Islet precursor cell (in vitro differentiated cells): ENCODE measurements around the gene TRPC3.

Experiments
- DNase-seq: peaks from one replicate; pipeline ENCODE4 v3.0.0-alpha.2; 2018

TRPC3 gene

DNA sequence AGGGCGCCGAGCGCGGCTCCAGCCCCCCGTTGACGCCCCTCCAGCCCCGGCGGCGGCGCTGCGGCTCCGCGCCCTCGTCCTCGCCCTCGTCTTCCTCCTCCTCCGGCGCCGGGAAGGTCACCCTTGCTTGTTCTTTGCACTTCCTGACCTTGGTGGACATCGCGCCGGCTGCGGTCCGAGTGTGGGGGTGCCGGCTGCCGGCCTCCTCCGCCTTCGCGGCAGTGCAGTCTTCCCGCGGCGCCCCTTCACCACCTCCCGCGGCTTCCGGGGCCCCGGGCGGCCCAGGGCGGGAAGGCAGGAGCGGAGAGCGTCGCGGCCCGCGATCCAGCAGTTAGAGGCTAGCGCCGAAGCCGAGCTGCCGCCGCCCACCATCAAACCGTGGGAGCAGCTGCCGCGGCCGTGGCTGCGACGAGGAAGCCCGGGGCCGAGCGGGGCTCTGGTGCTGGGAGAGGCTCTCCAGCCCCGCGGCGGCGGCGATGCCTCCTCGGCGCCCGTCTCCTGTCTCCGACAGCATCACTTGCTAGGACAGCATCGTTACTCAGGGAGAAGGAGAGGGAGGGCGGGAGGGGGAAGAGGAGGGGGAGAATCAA, at the start of gene TRPC3:
TRPC3 (minus strand) TSS at position 540 of the 590 bp plus-strand sequence; CDS start at position 160, 380 bp downstream.
- DNase-seq: peak; percentile 60

DNA sequence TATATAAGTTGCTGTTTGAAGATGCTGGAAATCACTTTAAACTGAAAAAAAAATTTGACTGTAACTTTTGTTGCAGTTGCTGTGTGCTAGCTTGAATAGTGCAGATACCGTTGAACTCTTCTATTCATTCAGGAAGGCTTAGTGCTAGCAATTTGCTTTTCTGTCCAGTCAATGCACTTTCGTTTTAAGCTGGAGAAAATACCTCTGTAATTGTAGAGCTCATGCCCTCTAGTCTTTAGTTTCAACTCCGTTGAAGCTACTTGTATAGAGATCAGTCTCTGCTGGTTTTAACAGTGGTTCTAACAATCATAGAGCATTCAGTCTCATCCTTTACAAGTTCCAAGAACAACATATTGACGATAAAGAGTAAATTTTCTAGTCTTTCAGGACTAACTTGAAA, 49.0 kb upstream of the TRPC3 start:
- no peak for DNase-seq

DNA sequence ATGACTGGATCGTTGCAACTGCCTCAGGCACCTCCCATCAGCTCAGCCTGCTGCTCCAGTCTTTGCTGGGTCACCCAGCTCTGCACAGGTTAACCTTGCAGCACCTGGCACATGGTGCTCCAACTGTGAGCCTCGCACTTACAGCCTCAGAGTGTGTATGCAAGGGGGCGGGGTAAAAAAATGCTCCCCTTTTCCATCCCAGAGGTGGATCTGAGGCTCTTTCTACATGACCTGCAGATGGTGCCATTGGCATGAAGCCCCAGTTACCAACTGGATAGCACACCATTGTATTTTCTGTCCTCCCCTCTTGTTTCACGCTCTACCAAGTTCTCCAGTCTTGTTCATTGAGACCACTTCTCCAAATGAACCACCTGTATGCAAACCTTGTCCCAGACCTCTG, 46.2 kb upstream of the TRPC3 start:
- DNase-seq: no peak

DNA sequence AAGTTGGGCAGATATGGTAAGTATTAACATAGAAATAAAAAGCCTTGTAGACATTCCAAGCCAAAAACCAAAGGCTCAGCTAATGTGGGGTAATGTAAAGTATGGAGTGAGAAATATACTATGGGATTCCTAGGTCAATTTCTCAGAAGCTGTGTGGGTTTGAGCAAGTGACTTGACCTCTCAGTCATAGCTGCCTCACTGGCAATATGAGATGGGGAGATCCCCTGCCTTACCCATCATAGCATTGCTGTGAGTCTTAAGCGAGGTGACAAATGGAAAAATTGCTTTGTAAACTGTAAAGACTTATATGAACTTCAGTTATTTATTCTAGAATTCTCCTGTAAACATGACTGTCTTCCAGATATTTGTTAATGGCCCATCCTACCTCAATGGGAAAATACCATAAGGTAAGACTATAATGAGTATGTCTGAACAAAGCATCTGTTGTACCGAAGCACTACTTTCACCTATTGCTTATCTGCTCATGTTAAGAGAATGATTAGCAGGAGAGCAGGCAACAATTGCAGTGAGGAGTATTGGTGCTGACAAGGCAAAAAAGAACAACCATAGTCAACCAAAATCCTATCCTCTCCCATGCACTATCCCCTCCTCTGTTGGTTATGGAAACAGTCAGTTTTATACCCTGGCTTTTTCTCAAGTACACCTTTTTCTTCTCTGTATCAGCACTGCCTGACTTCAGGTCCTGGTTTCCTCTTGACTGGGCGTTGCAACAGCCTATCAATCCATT, 44.1 kb upstream of the TRPC3 start:
- DNase-seq: no peak

DNA sequence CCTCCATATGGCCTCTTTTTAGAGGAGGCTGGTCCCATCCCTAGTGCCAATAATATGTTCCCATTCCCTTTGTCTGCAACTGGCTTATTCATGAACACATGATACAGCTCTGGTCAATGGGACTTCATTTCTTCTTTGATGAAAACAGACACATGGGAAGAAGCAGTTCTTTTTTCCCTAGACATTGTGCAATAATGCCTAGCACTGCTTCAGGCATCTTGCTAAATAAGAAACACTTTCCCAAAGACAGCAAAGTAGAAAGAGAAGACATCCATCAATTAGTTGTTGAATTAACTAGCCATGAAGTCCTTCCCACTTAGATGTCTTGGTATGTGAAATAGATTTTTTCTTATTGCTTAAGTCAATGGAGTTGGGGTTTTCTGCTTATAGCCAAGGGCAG, 40.1 kb upstream of the TRPC3 start:
- DNase-seq: no peak

GRCh38 chr4:121990489-121990888, 38.6 kb upstream of the TRPC3 start:
- DNase-seq: no peak

DNA sequence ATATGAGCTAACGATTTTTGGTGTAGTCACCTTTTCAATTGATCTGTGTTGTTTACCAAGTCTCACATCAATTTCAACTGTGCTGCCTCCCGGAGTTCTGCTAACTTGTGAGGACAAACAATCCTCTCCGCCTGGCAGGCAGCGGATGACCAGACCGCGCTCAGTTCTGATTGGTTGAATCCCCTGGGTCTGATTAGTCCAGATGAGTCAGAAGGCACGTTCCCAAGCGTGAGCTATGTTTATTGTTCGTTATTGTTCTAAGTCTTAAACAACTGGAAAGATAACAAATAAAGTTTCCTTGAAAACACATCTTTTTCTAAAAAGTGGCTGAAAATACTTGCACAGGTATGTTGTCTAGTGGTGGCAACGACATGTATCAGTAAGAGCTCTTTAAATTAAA, 37.9 kb upstream of the TRPC3 start:
- DNase-seq: peak; percentile 57

DNA sequence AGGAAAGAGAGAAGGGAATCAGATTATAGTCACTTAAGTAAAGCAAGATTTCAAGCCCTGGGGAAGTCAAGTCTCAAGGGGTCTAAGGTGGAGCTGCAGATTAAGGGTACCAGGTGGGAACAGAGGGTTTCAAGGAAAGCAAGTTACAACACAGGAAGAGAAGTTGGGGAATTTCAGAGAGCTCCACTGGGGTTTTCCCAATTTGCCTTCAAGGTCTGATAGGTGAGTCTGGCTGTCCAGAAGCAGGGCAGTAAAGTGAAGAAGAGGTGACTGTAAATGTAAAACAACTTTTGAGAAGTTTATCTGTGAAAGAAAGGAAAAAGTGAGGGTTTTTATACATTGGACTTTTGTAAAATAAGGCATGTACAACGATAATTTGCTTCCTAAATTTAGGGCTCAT, 37.1 kb upstream of the TRPC3 start:
- DNase-seq: no peak

GRCh38 chr4:121980643-121981042, 28.8 kb upstream of the TRPC3 start:
- no peak for DNase-seq

DNA sequence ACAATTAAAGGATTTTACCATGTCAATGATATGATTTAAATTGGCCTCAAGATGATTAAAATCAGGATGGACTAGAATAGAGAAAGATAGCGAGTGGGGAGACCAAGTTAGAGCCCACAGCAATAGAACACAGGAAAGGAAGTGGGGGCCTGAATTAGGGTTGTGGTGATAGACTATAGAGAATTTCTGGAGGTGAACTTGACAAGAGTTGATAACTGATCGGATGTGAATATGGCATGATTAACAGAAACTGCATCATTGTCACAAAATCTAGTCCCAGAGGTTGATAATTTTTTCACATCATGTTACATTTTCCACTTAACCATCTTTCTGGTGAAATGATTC, 26.3 kb upstream of the TRPC3 start:
- no peak for DNase-seq

DNA sequence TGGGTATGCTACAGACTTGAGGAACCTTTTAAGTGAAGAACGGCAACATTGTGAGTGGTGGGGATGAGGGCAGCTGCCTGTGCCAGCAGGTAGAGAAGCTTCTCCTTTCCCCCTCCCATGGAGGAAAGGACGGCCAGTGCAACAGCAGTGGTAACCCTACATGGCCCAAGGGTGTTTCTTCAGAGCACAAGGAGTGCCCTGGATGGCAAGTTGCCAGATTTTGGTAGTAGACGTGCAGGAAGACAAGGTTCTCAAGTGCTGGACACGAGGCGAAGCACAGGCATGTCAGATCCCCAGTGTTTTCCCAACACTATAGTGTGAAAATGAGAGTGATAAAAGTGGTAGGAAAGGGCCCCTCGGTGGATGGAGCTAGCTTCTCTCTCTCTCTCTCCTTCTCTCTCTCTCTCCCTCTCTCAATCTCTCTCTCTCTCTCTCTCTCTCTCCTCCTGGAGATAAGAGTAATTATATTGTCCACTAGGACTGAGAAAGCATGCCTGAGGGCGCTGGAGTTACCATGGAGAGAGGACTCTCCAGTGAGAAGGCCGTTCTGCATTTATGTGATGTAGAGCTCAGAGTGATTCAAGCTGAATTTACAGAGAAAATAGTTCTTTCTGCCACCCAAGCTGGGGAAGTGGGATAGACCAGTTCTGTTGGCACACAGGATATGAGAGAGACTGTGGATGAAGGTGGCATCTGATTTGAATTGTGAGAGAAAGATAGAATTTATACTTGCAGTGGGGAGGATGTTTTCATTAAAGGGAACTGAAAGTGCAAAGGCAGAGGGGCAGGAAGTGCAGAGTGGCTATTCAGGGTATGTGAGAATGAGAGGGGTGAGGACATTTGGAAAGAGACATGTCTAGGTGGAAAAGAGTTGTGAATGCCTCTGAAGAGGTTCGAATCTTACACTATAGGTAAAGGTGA, 25.7 kb upstream of the TRPC3 start:
- no peak for DNase-seq

GRCh38 chr4:121975784-121976183, 23.9 kb upstream of the TRPC3 start:
- DNase-seq: no peak

DNA sequence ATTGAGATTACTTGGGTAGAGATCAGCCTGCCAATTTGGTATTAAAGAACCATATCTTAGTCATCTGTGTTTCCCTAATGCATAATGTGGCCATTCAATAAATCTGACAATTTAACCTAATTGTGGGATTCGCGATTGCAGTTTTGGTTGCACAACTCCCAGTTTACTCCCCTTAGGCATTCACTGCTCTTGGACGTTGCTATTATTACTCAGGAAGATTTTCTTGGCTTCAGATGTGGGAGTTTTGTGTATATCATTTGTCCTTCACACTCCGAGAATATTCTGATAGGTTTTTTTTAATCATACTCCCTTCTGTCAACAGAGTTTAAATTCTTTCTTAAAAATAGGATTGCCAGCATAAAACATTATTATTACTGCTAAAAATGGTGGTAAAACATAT, 22.0 kb upstream of the TRPC3 start:
- no peak for DNase-seq

DNA sequence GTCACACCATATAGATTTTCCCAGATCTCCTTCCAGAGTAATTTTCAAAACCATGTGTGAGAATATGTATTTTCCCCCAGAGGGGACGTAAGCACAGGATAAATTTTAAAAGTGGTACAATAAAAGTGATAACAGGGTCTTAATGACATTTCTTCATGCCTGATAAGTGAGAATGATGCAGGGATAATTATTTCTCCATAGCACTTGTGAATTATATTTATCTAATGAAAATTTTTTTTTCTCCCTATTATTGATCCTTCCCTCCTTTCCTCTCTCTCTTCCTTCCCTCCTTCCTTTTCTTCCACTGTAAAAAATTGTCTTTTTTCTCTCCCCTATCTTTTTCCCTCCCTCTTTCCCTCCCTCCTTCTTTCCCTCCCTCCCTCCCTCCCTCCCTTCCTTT, 17.0 kb upstream of the TRPC3 start:
- DNase-seq: no peak

GRCh38 chr4:121964958-121965357, 13.1 kb upstream of the TRPC3 start:
- no peak for DNase-seq

DNA sequence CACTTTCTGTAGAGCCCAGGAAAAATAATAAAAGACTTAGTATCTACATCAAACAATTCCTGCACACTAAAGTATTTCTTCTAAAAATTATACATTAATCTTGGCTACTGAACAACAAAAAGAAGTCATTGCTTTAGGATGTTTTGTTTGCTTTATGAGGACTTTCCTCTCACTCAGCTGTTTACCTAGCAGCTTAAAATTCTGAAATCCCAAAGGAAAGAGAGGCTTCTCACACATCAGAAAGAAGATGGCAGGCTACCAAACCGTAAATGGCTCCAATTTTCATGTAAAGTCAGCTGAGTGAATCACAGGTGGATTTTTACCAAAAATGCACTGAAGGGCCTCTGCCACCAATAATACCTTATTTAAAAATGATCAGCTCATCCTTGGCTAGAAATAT, 9.0 kb upstream of the TRPC3 start:
- no peak for DNase-seq

DNA sequence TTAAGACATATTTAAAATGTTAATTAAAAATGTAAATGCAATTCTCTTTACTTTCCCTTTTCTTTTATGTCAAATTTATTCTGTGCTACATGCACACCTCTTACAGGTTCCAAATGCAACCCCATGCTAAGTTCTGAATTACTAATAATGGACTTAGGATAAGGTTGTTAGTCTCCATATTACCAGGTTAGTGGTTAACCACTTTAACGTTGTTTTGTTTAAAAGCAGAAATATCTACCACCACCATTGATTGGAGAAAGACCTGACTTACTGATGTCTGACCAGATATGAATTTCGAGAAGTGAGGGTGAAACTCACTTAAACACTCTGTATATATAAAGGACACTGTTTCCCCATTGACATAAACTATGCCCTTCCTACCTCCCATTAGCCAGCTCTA, 6.9 kb upstream of the TRPC3 start:
- no peak for DNase-seq

DNA sequence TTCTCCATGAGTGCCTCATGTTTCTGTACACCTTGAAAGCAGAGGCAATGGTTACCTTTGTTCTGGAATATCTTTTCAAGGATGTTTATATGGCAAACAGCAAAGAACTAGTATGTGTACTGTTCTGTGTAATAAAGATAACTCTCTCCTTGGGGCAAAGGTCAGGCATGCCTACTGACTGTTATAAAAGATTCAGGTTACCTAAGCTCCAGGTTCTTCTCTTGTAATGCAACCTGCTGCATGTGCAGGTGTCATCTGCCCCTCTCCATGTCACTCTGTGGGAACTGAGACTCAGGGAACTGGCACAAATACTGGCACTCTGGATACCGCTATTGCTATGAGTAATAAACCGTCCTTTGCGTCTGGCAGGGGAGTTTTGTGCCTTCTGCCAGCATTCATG, 5.4 kb upstream of the TRPC3 start:
- no peak for DNase-seq

GRCh38 chr4:121953860-121954259, 2.0 kb upstream of the TRPC3 start:
- no peak for DNase-seq

- DNase-seq: no peak
Observed at GRCh38 chr4:121952290-121952689, 430 bp upstream of the TRPC3 start.

GRCh38 chr4:121950680-121951520, 960 bp downstream of the TRPC3 start:
- no peak for DNase-seq

- peak; percentile 92 for DNase-seq
Observed at GRCh38 chr4:121950212-121950679, 1.6 kb downstream of the TRPC3 start.

- no peak for DNase-seq
Observed at GRCh38 chr4:121946644-121947043, 5.2 kb downstream of the TRPC3 start.
